Measurements from ENCODE around the gene CDH22. TPM values are rescaled to one million over a fixed set of nuclear protein-coding genes. Genes with fewer than 3 reads are reported as not detected.

The CDH22 gene
- total and polyA plus RNA-seq, 2 experiments from 2014 or later, result 0.08 to 0.10 TPM

DNA sequence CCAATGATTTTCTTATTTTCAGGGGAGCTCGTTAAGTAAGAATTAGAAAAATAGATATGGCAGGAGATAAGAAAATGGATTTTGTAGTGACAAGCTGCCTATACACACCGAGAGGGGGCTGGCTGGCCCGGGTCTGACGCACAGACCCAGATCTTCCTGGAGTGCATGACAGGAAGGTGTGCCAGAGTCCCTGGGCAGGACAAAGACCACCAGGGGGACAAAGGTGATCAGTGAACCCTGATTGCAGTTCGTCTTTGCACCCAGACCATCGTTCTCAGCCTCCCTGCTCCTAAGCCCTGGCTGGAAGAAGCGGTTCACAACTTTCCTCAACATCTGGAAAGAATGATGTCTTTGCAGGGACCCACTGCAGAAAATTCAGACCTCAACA is 24.3 kb downstream of the CDH22 start:
- DNase-seq (ENCODE audit: low spot score), result no peak
- peaks cover 12% of the 10 kb centered on the region for H3K27me3 Mint-ChIP-seq (ENCODE audit: insufficient read depth, low read depth, poor library complexity)
- Histone ChIP-seq H3K9me2 (ENCODE audit: insufficient read depth) (no peaks in the 10 kb centered on the region), H3K27ac (ENCODE audit: low read depth) (no peak overlapping the region), H3K27me3 (ENCODE audit: insufficient read depth) (no peaks in the 10 kb centered on the region), H3K4me2 (no peak overlapping the region), H3F3A (replicated peaks; ENCODE audit: low read depth) (no peaks in the 10 kb centered on the region), H3K36me3 (ENCODE audit: insufficient read depth) (no peaks in the 10 kb centered on the region), H3K79me2 (replicated peaks; ENCODE audit: insufficient read depth) (no peaks in the 10 kb centered on the region), H2AFZ (no peak overlapping the region), H4K20me1 (replicated peaks; ENCODE audit: insufficient read depth) (no peaks in the 10 kb centered on the region), H3K4me3 (no peak overlapping the region), H3K4me1 (ENCODE audit: insufficient read depth) (peaks cover 4% of the 10 kb centered on the region)
- TF ChIP-seq CTCF (conservative IDR thresholded peaks at IDR 0.05; ENCODE audit: low read depth in 2 of 2) (no peak), JUNB (IDR thresholded peaks at IDR 0.05; ENCODE audit: unreplicated experiment) (no peak), ZNF331 (CRISPR knock-in tag; IDR thresholded peaks at IDR 0.05; ENCODE audit: low read depth) (no peak), STAT1 (IDR thresholded peaks at IDR 0.05; ENCODE audit: unreplicated experiment) (no peak), EZH2 (IDR thresholded peaks at IDR 0.05; ENCODE audit: low read depth, unreplicated experiment) (no peak), CREB1 (CRISPR knock-in tag; IDR thresholded peaks at IDR 0.05; ENCODE audit: low read depth) (no peak)
- TF ChIP-seq, protein P1, sequence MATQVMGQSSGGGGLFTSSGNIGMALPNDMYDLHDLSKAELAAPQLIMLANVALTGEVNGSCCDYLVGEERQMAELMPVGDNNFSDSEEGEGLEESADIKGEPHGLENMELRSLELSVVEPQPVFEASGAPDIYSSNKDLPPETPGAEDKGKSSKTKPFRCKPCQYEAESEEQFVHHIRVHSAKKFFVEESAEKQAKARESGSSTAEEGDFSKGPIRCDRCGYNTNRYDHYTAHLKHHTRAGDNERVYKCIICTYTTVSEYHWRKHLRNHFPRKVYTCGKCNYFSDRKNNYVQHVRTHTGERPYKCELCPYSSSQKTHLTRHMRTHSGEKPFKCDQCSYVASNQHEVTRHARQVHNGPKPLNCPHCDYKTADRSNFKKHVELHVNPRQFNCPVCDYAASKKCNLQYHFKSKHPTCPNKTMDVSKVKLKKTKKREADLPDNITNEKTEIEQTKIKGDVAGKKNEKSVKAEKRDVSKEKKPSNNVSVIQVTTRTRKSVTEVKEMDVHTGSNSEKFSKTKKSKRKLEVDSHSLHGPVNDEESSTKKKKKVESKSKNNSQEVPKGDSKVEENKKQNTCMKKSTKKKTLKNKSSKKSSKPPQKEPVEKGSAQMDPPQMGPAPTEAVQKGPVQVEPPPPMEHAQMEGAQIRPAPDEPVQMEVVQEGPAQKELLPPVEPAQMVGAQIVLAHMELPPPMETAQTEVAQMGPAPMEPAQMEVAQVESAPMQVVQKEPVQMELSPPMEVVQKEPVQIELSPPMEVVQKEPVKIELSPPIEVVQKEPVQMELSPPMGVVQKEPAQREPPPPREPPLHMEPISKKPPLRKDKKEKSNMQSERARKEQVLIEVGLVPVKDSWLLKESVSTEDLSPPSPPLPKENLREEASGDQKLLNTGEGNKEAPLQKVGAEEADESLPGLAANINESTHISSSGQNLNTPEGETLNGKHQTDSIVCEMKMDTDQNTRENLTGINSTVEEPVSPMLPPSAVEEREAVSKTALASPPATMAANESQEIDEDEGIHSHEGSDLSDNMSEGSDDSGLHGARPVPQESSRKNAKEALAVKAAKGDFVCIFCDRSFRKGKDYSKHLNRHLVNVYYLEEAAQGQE (IDR thresholded peaks at IDR 0.05; ENCODE audit: unreplicated experiment), result no peak
- TF ChIP-seq, protein P2, sequence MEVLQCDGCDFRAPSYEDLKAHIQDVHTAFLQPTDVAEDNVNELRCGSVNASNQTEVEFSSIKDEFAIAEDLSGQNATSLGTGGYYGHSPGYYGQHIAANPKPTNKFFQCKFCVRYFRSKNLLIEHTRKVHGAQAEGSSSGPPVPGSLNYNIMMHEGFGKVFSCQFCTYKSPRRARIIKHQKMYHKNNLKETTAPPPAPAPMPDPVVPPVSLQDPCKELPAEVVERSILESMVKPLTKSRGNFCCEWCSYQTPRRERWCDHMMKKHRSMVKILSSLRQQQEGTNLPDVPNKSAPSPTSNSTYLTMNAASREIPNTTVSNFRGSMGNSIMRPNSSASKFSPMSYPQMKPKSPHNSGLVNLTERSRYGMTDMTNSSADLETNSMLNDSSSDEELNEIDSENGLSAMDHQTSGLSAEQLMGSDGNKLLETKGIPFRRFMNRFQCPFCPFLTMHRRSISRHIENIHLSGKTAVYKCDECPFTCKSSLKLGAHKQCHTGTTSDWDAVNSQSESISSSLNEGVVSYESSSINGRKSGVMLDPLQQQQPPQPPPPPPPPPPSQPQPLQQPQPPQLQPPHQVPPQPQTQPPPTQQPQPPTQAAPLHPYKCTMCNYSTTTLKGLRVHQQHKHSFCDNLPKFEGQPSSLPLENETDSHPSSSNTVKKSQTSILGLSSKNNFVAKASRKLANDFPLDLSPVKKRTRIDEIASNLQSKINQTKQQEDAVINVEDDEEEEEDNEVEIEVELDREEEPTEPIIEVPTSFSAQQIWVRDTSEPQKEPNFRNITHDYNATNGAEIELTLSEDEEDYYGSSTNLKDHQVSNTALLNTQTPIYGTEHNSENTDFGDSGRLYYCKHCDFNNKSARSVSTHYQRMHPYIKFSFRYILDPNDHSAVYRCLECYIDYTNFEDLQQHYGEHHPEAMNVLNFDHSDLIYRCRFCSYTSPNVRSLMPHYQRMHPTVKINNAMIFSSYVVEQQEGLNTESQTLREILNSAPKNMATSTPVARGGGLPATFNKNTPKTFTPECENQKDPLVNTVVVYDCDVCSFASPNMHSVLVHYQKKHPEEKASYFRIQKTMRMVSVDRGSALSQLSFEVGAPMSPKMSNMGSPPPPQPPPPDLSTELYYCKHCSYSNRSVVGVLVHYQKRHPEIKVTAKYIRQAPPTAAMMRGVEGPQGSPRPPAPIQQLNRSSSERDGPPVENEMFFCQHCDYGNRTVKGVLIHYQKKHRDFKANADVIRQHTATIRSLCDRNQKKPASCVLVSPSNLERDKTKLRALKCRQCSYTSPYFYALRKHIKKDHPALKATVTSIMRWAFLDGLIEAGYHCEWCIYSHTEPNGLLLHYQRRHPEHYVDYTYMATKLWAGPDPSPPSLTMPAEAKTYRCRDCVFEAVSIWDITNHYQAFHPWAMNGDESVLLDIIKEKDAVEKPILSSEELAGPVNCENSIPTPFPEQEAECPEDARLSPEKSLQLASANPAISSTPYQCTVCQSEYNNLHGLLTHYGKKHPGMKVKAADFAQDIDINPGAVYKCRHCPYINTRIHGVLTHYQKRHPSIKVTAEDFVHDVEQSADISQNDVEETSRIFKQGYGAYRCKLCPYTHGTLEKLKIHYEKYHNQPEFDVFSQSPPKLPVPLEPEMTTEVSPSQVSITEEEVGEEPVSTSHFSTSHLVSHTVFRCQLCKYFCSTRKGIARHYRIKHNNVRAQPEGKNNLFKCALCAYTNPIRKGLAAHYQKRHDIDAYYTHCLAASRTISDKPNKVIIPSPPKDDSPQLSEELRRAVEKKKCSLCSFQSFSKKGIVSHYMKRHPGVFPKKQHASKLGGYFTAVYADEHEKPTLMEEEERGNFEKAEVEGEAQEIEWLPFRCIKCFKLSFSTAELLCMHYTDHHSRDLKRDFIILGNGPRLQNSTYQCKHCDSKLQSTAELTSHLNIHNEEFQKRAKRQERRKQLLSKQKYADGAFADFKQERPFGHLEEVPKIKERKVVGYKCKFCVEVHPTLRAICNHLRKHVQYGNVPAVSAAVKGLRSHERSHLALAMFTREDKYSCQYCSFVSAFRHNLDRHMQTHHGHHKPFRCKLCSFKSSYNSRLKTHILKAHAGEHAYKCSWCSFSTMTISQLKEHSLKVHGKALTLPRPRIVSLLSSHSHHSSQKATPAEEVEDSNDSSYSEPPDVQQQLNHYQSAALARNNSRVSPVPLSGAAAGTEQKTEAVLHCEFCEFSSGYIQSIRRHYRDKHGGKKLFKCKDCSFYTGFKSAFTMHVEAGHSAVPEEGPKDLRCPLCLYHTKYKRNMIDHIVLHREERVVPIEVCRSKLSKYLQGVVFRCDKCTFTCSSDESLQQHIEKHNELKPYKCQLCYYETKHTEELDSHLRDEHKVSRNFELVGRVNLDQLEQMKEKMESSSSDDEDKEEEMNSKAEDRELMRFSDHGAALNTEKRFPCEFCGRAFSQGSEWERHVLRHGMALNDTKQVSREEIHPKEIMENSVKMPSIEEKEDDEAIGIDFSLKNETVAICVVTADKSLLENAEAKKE (CRISPR knock-in tag; IDR thresholded peaks at IDR 0.05), result no peak
- TF ChIP-seq, protein P3, sequence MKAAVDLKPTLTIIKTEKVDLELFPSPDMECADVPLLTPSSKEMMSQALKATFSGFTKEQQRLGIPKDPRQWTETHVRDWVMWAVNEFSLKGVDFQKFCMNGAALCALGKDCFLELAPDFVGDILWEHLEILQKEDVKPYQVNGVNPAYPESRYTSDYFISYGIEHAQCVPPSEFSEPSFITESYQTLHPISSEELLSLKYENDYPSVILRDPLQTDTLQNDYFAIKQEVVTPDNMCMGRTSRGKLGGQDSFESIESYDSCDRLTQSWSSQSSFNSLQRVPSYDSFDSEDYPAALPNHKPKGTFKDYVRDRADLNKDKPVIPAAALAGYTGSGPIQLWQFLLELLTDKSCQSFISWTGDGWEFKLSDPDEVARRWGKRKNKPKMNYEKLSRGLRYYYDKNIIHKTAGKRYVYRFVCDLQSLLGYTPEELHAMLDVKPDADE (IDR thresholded peaks at IDR 0.05), result no peak
- H3K27ac Mint-ChIP-seq, result no peak overlapping the region
- H3K4me3 Mint-ChIP-seq, result no peak overlapping the region
- no peak; the same call in 2 of the 3 replicates for ATAC-seq
- H3K9me3 Mint-ChIP-seq, result no peaks in the 10 kb centered on the region
- H3K4me1 Mint-ChIP-seq, result peaks cover 20% of the 10 kb centered on the region; the same call in 2 of the 3 replicates
- H3K36me3 Mint-ChIP-seq (ENCODE audit: low read depth), result no peaks in the 10 kb centered on the region

Measured in GM23338 (cell line).